Subcutaneous adipose tissue (tissue), 4 donors: ENCODE measurements around the gene STIM1. TPM values are rescaled to one million over a fixed set of nuclear protein-coding genes. Genes with fewer than 3 reads are reported as not detected.

Experiments
- CTCF ChIP-seq: fragments of 450-650 bp; IDR thresholded peaks from one replicate; pipeline ENCODE4 v1.5.1; 2016; ENCODE audit warnings: low read depth, mild to moderate bottlenecking, control low read depth, antibody characterized with exemption, moderate library complexity
- total RNA-seq, 4 donors: library from RNA; depleted of rRNA; stranded (reverse); fragments of >200 nt; gene quantifications; one replicate each; pipeline ENCODE4 v1.1.0, GENCODE V29; 2016

The STIM1 gene
- total RNA-seq, 4 donors from 2014 or later, result 39.5 to 64.8 (median 43.3) TPM

GRCh38 chr11:4064278-4064955 is 209.0 kb downstream of the STIM1 start:
- no peak for TF ChIP-seq CTCF

DNA sequence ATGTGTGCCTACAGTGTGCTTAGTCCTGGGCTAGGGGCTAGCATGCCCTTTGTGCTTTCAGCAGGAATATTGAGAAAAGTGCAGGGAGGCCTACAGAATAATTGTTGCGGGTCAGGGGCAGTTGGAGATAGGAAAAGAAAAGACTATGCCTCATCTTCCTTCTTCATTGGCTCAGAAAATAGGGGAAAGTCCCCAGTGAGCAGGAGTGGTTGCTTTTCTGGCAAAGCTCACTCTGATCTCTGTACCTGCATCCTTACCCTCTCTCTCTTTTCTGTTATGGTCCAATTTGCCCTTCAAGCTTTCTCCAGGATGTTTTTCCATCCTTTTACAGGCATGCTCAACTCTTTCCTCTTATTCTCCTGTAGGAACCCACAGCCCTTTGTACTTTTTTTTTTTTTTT is 209.6 kb downstream of the STIM1 start:
- TF ChIP-seq CTCF, result no peak

DNA sequence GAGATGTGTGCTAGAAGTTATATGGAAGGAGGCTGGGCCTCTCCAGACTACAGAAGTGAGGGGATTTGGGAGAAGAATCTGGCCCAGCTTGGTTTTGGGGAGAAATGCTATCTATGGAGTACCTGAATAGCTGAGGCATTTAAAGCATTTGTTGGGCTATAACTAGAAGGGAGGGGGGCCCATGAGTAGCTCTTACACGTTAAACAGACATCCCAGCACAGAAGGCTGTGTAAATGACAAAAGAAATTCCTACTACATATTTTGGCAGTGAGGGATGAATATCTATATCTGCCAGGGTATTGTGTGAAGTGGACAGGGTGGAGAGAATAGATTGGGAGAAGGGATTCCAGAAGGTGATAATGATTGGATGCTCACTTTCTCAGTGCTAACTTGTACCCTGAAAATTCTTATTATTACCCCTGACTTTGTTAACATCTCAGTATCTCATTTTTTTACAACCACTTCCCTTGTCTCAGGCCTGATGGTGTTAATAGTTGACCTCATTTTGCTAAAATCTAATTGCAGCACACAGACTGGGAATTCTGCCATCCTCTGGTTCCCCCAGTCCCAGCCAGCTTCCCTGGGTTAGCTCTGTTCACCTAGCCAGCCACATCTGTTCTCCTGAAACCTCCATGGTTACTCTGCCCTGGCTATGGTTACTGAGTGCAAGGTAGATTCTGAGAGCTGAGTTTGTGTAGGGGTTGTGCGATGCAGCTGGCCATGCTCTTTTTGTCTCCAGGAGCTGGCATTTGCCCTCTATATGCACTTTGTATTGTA is 210.3 kb downstream of the STIM1 start:
- no peak for TF ChIP-seq CTCF

- no peak for TF ChIP-seq CTCF
Measured at GRCh38 chr11:4066910-4067309, 211.4 kb downstream of the STIM1 start.

GRCh38 chr11:4068962-4069361 is 213.5 kb downstream of the STIM1 start:
- no peak for TF ChIP-seq CTCF

DNA sequence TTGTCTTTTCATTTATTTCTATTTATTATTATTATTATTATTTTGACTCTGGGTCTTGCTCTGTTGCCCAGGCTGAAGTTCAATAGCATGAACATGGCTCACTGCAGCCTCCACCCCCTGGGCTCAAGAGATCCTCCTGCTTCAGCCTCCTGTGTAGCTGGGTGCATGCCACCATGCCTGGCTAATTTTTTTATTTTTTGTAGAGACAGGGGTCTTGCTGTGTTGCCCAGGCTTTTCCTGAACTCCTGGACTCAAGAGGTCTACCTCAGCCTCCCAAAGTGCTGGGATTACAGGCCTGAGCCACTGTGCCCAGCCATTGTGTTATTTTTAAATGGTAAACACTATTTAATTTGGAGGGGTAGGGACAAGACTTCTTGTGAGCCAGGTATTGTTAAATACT is 215.9 kb downstream of the STIM1 start:
- TF ChIP-seq CTCF, result no peak

DNA sequence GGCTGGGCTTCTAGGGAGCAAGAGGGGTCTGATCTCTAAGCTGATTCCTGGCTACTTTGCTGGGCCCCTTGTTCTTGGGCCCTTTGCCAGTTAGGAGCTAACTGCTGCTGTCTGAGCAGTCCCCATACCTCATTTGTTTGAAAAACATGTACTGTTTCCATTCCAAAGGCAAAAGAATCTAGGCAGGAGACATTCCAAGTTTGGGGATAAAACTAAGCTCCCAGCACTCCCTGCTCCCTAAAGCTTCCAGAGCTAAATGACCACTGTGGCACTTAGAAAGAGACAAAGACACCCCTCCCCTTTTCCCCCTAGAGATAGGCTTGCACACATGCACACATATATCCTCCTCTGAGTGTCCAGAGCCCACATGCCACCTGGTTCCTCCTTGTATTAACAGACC is 216.4 kb downstream of the STIM1 start:
- TF ChIP-seq CTCF, result no peak
